ENCODE data around the gene TMPRSS6. TPM values are rescaled to one million over a fixed set of nuclear protein-coding genes. Genes with fewer than 3 reads are reported as not detected.
A peak's percentile ranks its signal among the peaks of the same experiment; 100 is the strongest.

Gene TMPRSS6
- total and polyA plus RNA-seq, 4 donors, result 0.09 to 1.0 (median 0.69) TPM

DNA sequence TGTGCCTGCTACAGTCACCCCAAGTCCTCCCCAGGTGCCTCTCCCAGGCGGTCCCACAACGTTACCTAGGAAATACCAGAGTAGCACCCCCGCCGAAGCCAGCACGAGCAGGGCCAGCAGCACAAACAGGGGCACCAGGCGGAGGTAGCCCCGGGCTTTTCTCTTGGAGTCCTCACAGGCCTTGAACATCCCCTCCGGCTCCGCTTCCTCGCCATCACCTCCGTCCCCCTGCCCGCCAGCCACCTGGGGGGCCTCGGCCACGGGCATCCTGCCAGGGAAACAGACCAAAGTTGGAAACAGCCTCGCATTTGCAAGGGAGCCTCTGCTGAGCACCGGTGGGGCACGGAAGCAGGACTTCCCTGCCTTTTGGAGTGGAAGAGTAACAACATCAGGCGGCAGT is 6.4 kb downstream of the TMPRSS6 start:
- Histone ChIP-seq H3K9ac (ENCODE audit: insufficient read depth in 1 of 2, low read length in 2 of 2) (no peak overlapping the region), H3K4me1 (ENCODE audit: control insufficient read depth in 5 of 5, insufficient read depth in 5 of 5, low read length in 5 of 5) (peaks cover 0 to 12% (median 0%) of the 10 kb centered on the region in 5 donors), H3K9me3 (ENCODE audit: control insufficient read depth in 4 of 4, insufficient read depth in 3 of 4, low read length in 3 of 4) (no peaks in the 10 kb centered on the region), H3K36me3 (ENCODE audit: control insufficient read depth in 4 of 4, insufficient read depth in 4 of 4, low read length in 4 of 4) (no peaks in the 10 kb centered on the region), H3K4me3 (no peak overlapping the region), H3K27me3 (ENCODE audit: control insufficient read depth in 3 of 3, insufficient read depth in 3 of 3, low read length in 2 of 3) (peaks cover 0 to under 1% (median 0%) of the 10 kb centered on the region in 3 donors), H3K27ac (ENCODE audit: low read depth in 1 of 2, low read length in 1 of 2) (no peak overlapping the region)
- ATAC-seq (ENCODE audit: insufficient read depth, low FRiP score), result no peak
- TF ChIP-seq, protein P1, sequence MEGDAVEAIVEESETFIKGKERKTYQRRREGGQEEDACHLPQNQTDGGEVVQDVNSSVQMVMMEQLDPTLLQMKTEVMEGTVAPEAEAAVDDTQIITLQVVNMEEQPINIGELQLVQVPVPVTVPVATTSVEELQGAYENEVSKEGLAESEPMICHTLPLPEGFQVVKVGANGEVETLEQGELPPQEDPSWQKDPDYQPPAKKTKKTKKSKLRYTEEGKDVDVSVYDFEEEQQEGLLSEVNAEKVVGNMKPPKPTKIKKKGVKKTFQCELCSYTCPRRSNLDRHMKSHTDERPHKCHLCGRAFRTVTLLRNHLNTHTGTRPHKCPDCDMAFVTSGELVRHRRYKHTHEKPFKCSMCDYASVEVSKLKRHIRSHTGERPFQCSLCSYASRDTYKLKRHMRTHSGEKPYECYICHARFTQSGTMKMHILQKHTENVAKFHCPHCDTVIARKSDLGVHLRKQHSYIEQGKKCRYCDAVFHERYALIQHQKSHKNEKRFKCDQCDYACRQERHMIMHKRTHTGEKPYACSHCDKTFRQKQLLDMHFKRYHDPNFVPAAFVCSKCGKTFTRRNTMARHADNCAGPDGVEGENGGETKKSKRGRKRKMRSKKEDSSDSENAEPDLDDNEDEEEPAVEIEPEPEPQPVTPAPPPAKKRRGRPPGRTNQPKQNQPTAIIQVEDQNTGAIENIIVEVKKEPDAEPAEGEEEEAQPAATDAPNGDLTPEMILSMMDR (IDR thresholded peaks at IDR 0.05; ENCODE audit: control extremely low read depth, extremely low read depth), result no peak
- 61% methylated on average over 18 of the region's 18 CpGs for WGBS, 2 donors
- no peak for DNase-seq

DNA sequence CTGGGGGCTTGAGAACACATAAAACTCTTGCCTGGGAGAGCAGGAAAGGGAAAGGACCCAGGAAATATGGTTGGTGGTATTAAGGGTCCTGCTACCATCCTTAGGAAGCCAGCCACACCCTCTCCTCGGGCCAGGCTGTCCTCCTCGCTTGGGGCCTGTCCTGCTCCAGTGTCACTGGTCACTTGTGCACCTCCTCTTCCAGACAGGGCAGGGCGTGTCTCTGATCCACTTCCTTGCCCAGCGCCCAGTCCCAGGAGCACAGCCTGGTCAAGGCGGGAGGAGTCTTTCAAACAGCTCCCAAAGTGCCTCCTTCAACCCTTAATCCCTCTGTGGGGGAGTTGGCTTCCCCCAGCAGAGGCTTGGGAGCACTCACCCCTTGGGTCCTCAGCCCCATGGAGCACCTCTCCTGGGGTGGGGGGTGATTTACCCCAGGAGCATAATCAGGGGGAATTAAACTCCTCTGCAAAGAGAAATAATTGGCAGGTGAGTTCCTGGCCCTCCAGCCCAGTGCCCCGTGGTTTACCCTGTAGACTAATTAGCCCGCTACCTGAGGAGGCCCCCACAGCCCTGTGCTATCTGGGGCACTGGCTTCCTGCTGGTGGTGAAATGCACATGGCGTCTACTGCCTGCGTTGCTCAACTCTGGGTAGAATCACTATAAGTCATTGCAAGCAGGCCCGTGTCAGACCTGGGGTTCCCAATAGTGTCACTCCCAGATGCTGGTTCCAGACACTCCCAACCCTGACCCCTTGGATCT is 8.0 kb downstream of the TMPRSS6 start:
- Histone ChIP-seq H3K27ac (ENCODE audit: low read depth in 1 of 2, low read length in 1 of 2) (no peak overlapping the region), H3K36me3 (ENCODE audit: control insufficient read depth in 4 of 4, insufficient read depth in 4 of 4, low read length in 4 of 4) (no peaks in the 10 kb centered on the region), H3K4me1 (ENCODE audit: control insufficient read depth in 5 of 5, insufficient read depth in 5 of 5, low read length in 5 of 5) (peaks cover 0 to 12% (median 0%) of the 10 kb centered on the region in 5 donors), H3K9ac (ENCODE audit: insufficient read depth in 1 of 2, low read length in 2 of 2) (no peak overlapping the region), H3K27me3 (ENCODE audit: control insufficient read depth in 3 of 3, insufficient read depth in 3 of 3, low read length in 2 of 3) (peaks cover 0 to 5% (median 0%) of the 10 kb centered on the region in 3 donors), H3K4me3 (no peak overlapping the region), H3K9me3 (ENCODE audit: control insufficient read depth in 4 of 4, insufficient read depth in 3 of 4, low read length in 3 of 4) (no peaks in the 10 kb centered on the region)
- ATAC-seq (ENCODE audit: insufficient read depth, low FRiP score), result no peak
- TF ChIP-seq, protein P1 (IDR thresholded peaks at IDR 0.05; ENCODE audit: control extremely low read depth, extremely low read depth), result no peak
- WGBS, 2 donors, result 67 to 77% methylated on average over 10 of the region's 10 CpGs
- DNase-seq, result no peak

DNA sequence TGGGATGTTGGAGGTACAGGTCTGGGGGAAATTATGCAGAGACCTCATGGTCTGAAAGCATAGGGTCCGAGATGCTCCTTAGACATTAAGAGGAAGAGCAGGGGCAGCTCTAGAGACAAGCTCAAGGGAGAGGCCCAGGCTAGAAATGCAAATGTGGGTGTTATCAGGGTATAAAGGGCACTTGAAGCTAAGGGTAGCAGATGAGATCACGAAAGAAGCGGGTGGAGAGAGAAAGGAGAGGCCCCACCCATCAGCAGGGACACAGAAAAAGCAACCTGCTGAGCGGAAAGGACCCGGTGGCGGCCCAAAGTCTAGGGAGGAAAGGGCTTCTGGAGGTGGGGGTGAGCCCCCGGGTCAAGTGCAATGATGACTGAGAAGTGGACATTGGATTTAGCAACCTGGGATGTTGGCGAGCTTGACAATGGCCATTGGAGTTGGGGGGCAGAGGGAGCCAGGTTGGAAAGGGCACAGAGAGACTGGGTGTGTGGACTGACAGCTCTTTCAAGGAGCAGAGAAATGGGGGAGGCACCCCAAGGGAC is 8.9 kb downstream of the TMPRSS6 start:
- Histone ChIP-seq H3K27ac (ENCODE audit: low read depth in 1 of 2, low read length in 1 of 2) (no peak overlapping the region), H3K27me3 (ENCODE audit: control insufficient read depth in 3 of 3, insufficient read depth in 3 of 3, low read length in 2 of 3) (peaks cover 0 to 5% (median 3%) of the 10 kb centered on the region in 3 donors), H3K9me3 (ENCODE audit: control insufficient read depth in 4 of 4, insufficient read depth in 3 of 4, low read length in 3 of 4) (no peaks in the 10 kb centered on the region), H3K36me3 (ENCODE audit: control insufficient read depth in 4 of 4, insufficient read depth in 4 of 4, low read length in 4 of 4) (no peaks in the 10 kb centered on the region), H3K4me3 (no peak overlapping the region), H3K4me1 (ENCODE audit: control insufficient read depth in 5 of 5, insufficient read depth in 5 of 5, low read length in 5 of 5) (peaks cover 0 to 12% (median 0%) of the 10 kb centered on the region in 5 donors), H3K9ac (ENCODE audit: insufficient read depth in 1 of 2, low read length in 2 of 2) (no peak overlapping the region)
- WGBS, 2 donors, result 57 to 81% methylated on average over 8 of the region's 8 CpGs
- TF ChIP-seq, protein P1 (IDR thresholded peaks at IDR 0.05; ENCODE audit: control extremely low read depth, extremely low read depth), result no peak
- ATAC-seq (ENCODE audit: insufficient read depth, low FRiP score) (peak; percentile 13), DNase-seq (no peak)
